Stimulated activated CD8-positive, alpha-beta memory T cell treated with anti-CD3 and anti-CD28 coated beads, Interleukin-7, amount 100 ng/mL, for 48 hours (primary cell): ENCODE measurements around the gene RHOBTB3.
"Not testable (repeated sequence)": the region's sequence is repeated elsewhere in the genome, so short reads cannot be mapped to it uniquely, and the experiment has no call there.

Source experiments
- DNase-seq, 2 donors: peaks; one replicate each; pipeline ENCODE4 v3.0.0-alpha.2; 2020; ENCODE audit warnings: low read depth in 1 of 2; ENCODE audit errors: extremely low read depth in 1 of 2

The RHOBTB3 gene

DNA sequence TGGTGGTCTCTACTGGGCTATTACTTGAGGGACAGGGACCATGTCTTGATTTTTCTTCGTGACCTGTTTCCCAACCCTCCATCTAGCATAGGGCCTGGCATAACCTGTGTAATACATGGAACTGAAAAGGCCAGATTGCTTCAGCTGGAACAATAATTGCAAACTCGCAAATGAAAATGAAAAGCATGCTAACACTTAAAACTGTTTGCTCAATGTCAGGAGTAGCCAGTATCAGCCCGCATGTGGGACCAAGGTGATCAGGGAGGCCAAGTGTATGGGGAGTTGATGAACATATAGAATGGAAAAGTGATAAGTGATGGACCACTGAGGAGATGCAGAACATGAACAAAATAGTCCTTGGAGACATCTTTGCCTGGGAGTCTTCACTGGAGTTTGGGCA, 66.2 kb downstream of the RHOBTB3 start:
- no peak for DNase-seq

DNA sequence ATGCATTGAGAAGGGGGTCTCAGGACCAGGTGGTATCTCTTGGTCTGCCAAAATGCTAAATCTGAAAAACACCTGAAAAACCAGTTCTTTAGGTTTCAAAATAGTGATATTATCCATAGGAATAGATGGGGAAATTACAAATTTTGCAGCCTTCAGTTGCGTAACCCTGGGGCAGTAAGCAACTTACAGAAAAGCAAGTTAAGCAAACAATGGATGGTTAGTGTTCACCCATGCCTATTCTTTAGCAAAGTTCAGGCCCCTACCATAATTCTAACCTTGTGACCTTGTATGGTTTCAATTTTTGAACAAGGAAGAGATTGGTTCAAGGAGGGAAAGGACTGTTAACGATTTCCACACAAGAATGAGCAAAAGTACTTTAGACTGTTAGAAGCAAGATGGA, 66.9 kb downstream of the RHOBTB3 start:
- no peak for DNase-seq

DNA sequence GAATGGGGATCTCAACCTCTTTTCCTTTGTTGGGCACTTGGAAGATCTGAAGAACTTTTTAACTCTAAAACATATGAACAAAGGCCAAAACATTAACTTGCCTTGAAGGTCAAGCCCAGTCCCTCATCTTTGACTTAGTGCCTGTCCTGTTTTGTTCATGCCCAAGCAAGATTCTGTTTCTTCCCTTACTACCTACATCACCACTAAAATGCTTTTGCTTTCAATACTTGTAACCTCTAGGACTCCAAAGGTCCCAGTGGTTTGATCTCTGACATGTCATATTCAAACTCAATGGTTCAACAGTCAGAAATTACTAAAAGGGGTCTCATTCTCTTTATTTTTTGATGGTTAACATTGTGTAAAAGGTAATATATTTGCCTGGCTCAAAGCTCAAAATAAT, 67.4 kb downstream of the RHOBTB3 start:
- DNase-seq = no peak

DNA sequence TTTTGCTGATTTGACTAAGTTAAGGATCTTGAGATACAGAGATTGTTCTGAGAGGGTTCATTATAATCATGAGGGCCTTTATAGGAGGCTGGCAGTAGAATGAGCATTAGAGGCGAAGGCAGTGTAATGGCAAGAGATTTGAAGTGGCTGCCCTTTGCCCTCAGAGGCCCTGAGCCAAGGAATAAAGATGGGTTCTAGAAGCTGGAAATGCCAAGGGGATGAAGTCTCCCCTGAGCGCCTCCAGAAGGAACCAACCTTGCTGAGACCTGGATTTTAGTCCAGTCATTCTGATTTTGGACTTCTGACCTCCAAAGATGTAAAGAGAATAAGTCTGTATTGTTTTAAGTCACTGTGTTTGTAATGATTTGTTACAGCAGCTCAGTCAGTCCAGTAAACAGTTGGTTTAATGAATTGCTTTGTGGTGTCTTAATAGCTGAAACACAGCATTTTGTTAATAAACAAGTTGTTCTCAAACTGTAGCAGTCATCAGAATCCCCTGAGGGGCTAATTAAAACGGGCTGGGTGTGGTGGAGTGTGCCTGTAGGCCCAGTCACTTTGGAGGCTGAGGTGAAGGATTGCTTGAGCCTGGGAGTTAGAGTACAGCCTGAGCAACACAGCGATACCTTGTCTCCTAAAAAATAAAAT, 68.2 kb downstream of the RHOBTB3 start:
- DNase-seq = no peak

DNA sequence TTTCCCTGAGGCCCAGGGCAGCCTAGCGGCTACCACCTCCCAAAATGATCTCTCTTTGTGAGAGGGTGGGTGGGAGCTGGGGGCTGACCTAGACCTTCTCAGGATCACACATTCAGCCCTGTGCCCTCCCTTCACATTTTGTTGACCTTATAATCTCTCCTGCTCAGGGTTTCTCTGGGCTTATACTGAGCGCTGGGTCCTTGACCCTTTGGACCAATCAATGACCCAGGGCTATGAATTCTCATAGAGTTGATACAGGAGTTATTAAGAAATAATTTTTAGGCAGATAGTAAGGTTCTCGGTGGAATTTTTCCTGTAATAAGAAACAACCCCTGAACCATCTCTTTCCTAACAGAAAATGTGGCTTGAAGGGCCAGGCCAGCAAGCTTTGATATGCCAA, 69.4 kb downstream of the RHOBTB3 start:
- DNase-seq = no peak

DNA sequence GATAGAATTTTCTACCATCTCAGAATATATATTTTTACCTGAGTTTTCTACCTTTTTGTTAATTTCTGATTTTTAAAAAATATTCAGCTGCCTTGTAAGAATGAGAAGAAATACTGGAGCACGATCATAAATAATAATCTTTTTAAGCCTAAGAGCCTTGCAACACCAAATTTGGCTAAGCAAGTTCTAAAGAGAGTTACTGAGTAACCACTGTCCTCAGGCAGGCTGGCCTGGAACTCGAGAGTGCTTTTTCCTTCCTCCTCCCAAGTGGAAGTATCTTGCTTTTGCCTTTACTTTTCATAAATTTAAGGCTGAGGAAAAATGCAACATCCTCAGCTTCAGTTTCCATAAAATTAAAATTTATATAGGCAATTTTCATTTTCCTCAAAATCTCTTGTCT, 70.4 kb downstream of the RHOBTB3 start:
- DNase-seq = no peak

DNA sequence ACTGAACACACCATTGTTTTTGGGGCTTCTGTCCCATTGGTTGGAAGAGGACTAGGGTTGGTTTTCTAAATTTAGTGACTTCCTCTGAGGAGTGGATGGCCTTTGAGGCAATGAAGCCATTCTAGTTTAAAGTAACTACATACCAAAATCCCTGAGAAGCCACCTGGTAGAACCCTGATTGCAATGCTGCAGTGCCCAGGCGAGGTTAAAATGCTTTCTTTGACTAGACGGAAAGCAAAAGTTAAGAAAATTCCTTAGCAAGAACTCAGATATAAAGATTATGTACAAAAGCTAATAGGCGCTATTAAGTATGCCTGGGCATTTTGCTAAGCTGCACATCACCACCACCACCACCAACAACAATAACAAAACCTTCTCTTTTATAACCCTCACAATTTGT, 70.8 kb downstream of the RHOBTB3 start:
- DNase-seq = no peak

DNA sequence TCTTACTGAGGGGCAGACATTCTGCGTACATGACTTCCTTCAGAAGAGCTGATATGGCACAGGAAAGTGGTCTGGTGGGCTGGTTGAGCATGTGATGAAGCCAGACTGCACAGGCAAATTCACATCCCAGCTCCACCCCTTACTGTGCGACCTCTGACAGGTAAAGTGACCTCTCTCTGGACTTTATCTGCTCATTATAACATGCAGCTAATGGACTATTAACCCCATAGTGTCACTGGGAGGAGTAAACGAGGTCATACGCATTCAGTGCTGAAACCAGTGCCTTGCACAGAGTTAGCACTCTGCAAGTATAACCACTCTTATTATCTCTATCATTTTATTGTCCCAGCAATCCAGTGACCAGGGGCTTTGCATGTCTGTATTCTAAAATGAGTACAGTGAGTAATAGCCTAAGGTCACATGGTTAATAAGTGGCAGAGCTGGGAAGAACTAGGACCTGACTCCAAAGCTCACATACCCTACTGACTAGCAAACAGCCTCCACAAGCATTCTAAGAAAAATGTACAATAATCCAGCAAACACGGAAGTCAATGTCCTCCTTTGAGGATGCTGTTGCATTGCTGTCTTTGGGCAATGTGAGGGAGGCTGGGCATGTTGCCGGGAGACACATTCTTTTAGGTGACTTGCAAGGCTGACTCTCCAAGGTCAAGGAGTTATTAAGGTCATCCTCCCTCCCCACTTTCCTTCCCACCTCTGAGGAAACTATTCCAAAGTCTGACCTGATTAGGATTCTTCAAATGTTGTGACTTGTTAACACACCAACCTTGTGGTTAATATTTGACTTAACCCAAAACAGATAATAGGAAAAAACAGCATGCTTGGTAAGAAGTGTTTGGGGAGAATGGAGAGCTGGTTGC, 72.4 kb downstream of the RHOBTB3 start:
- no peak for DNase-seq

DNA sequence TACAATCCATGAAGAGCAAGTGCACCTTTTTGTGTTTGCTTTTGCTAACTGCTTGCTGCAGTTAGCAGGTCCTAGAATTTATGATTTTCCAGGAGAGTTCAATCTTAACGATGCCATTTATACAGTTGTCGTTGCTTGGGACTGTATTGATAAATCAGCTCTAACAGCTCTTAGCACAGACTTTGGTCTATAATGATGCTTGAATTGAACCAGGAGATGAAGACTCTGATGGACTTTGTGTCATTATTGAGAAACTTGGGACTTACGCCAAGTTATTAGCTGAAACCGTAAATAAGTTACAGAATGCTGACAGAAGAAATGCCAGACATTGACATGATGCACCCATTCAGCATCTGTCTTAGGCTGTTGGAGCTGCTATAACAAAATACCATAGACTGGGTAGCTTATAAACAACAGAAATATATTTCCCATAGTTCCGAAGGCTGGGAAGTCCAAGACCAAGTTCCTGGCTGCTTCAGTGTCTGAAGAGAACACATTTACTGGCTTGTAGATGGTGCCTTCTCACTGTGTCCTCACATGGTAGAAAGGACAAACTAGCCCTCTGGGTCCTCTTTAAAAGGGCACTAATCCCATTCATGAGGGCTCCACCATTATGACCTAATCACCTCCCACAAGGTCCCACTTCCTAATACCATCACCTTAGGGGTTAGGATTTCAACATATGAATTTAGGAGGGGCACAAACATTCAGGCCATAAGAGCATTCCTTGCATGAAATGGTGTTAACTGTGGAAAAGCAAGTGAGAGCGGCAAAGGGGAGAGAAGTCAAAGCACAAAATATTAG, 73.8 kb downstream of the RHOBTB3 start:
- DNase-seq = no peak

DNA sequence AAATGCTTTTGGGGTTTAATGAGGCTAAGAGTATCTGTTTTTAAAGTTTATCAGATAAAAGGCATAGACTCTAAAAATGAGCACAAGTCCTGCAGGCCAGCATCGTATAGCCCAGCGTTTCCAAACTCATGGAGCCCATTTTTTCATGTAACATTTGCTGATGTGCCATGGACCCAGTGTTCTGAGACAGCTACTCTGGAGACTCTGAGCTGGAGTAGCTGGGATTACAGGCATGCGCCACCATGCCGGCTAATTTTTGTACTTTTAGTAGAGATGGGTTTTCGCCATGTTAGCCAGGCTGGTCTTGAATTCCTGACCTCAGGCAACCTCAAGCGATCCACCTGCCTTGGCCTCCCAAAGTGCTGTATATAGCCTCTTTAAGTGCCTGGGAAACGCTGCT, 75.6 kb downstream of the RHOBTB3 start:
- no peak for DNase-seq

DNA sequence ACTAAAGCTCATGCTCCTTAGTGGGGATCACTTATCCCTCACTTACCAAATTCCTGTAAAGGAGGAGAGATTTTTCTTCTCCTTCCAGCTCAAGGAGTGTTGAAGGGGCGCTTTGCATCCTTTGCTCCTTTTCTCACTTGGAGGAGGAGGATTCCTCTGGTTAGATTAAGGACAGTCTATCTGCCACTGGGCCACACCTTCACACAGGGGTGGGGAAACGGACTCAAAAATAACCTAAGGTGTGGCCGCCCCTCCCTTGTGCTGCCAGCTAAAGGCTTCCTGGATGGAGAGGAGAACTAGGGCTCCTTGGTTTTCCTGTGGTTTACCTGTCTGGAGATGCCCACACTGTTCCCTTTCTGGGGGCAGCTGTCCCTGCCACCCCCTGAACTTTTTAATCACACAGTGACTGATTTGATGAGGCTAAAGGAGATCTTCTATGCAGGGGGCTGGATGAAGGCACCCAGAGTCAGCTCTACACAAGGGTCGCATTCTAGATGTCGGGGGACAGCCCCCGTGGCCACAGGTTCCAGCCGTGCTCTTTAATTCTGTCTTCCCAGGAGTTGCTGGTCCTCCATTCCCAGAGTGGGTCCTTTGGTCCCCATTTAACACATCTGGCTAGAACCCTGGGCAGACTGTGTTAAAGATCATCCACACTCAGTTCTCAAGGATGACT, 77.0 kb downstream of the RHOBTB3 start:
- no peak for DNase-seq

DNA sequence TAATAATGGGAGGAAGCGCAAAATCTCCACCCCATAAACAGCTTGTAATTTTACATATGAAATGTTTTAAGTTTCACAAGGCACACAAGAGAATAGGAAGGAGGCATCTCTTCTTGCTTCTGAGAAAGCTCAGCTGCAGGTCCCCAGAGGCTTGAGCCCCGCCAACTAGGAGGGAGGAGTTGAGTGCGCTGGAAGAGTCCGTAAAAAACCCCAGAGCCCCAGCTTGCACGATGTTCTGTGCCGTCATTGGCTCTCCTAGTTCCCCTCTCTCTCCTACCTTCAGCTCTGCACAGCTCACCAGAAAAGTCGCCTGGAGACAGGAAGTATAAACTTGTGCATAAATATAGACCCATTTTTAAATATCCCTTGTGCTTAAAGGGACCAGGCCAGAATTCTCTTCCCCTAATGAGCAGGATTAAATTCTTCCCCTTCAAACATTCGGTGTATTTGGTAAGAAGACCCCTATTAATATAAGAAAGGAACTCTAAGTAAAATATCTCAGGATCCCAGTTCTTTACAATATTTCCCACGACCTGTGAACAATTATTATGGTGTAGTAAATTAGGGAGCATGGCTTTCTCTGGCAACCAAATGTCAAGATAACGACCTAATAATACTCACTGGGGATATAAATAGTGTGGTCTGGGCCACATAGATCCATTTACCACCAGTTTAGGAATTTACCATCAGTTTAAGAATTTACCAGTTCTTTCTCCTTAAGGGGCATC, 77.7 kb downstream of the RHOBTB3 start:
- peak; percentile 50 to 55 for DNase-seq

DNA sequence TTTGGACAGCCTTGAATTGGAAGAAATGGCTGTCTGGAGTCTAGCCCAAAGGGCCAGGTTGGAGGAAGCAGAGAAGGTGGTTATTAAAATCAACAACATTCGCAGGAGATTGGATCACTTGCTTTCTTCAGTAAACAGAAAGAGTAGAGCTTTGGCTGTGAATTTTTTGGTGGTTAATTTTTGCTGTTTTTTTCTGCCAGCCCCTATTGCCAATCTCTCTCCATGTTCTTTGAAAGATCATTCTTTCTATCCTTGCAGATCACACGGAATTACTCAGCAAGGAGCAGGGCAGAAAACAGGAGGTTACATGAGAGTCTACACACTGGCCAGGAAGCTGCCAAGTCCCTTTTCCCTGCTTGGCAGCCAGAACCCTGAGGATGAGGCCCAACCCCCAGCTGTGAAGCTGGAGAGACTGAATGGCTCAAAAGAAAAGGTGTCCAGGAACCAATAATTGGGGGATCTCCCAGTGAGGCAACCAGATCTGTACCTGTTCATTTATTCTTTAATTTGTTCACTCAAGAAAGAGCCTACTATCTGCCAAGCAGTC, 78.4 kb downstream of the RHOBTB3 start:
- no peak for DNase-seq

DNA sequence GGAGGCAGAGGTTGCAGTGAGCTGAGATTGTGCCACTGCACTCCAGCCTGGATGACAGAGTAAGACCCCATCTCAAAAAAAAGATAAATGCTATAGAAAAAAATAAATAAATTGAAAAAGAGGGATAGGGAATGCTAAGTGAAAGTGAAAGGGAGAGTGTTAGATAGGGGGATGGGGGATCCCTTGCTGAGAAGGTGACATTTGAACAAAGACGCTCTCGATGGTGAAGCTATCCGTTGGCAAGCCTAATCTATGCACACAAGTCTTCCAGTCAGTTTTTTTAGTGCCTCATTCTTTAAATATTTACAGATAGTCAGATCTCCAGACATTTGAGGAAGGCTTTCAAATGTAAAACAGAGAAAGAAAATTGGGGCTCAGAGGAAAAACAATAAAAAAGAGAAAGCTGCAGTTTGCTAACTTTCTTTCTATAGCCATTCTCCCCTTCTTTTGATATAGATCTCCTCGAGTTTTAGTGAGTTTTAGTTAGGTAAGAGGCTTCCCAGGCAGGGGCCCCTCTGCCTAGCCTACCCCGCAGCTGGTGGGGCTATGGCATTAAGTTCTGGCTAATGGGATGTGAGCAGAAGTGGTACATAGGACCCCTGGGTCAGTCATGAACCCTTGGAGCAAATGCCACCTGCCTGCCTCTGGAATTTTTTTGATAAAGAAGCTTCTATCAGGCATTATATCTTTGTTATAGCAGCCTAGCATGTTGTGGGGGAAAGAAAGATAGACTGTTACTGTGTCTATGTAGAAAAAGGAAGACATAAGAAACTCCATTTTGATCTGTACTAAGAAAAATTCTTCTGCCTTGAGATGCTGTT, 79.4 kb downstream of the RHOBTB3 start:
- DNase-seq = no peak

DNA sequence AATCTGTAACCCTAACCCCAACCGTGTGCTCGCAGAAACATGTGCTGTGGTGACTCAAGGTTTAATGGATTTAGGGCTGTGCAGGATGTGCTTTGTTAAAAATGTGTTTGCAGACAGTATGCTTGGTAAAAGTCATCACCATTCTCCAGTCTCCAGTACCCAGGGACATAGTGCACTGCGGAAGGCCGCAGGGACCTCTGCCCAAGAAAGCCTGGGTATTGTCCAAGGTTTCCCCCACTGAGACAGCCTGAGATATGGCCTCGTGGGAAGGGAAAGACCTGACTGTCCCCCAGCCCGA, 79.9 kb downstream of the RHOBTB3 start:
- not testable (repeated sequence) for DNase-seq

DNA sequence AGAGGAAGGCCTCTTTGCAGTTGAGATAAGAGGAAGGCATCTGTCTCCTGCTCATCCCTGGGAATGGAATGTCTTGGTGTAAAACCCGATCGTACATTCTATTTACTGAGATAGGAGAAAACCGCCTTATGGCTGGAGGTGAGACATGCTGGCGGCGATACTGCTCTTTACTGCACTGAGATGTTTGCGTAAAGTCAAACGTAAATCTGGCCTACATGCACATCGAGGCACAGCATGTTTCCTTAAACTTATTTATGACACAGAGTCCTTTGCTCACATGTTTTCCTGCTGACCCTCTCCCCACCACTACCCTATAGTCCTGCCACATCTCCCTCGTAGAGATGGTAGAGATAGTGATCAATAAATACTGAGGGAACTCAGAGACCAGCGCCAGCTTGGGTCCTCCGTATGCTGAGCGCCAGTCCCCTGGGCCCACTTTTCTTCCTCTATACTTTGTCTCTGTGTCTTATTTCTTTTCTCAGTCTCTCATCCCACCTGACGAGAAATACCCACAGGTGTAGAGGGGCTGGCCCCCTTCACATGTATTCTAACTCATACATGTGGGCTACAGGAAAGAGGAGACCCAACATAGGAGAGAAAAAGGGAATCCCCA, 80.4 kb downstream of the RHOBTB3 start:
- DNase-seq = not testable (repeated sequence)

DNA sequence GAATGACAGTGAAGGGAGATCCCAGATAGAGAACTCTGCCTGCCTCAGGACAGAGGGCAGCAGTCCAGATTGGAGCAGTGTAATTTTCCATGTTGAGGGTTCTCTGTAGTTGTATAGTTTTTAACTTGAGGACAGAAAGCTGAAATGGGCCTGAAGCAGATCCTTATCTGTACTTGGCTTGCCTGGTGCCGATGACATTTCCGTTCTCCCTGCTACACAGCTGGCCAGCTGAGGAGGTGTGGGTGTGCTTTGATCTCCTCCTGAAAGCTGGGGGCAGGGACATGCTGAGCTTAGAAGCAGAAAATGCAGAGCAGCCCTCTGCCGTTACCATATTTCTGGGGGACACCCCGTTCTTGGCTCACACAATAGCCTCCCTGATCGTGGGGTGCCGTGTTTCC, 80.9 kb downstream of the RHOBTB3 start:
- DNase-seq = no peak

DNA sequence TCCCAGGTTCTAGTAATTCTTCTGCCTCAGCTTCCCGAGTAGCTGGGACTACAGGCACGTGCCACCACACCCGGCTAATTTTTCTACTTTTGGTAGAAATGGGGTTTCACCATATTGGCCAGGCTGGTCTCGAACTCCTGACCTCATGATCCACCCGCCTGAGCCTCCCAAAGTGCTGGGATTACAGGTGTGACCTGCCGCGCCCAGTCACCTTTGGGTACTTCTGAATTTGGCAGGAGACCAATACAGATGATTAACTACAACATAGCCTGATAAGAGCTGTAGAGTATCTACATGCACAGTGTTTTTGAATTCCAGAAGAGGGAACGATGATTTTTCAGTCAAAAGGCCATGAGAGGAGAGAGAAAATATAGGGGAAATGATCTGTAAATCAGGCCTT, 81.9 kb downstream of the RHOBTB3 start:
- DNase-seq = not testable (repeated sequence)

DNA sequence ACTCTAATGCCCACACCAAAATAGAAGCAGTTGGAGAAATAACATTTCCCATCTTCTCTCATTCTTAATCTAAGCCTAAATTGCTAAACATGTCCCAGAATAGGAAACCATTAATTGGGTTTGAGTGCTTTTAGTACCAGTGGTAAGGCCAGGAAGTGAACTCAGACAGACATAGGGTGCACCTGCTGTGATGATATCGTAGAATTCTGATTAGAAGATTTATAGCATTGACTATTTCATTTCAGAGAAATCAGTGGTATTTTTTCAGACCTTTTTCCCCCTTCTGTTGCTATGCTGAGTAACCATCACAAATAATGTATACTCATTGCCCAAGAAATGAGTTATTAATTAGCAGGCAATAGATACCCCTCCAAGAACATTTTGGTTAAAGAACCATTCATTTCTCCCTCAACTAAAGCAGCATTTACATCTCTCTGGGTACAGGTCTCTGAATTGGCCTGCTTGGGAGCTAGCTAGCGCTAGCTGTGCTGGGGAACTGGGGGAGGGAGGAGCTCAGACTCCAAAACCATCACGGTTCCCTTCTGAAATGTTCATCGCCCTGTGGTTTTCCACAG, 84.1 kb downstream of the RHOBTB3 start:
- no peak for DNase-seq
